IMR-90 (cell line): Measurements from ENCODE around the gene DNMT3B. TPM values are rescaled to one million over a fixed set of nuclear protein-coding genes. Genes with fewer than 3 reads are reported as not detected.

Source experiments
- ATAC-seq: fragments of 200-7000 bp; cut with Tn5 transposase; 2 replicates; pipeline ENCODE4 v1.9.1; 2020; ENCODE audit warnings: low read depth, mild to moderate bottlenecking, moderate library complexity
- BruUV-seq: library from RNA; stranded (reverse); fragments of 400-500 nt; replicated peaks from 2 replicates; lab custom pipeline; 2021; lab: Mats Ljungman, UMichigan
- CTCF ChIA-PET: fragments of 300-600 bp; formaldehyde crosslinking; extraction: SDS; loops from one replicate; lab custom pipeline; 2021; ENCODE audit warnings: antibody characterized with exemption; lab: Yijun Ruan, JAX
- POLR2A ChIA-PET: fragments of 300-600 bp; sonication (Branson Sonifier 250); formaldehyde crosslinking; loops from one replicate; lab custom pipeline; 2022; ENCODE audit warnings: antibody characterized with exemption; ENCODE audit not compliant: unreplicated experiment; lab: Charles Lee
- DNase-seq: peaks from one replicate; pipeline ENCODE4 v3.0.0; 2013
- H2AFZ ChIP-seq: replicated peaks from 2 replicates; pipeline ENCODE3; 2013; ENCODE audit warnings: low read length, mild to moderate bottlenecking; ENCODE audit not compliant: poor library complexity
- H2AK5ac ChIP-seq: 2 replicates; pipeline ENCODE4 v1.6.1; 2013; ENCODE audit warnings: low read depth, low read length, inconsistent platforms
- H2AK9ac ChIP-seq: replicated peaks from 2 replicates; pipeline ENCODE3; 2013; ENCODE audit warnings: mild to moderate bottlenecking, low read depth, low read length, moderate library complexity; ENCODE audit not compliant: poor library complexity
- H2BK120ac ChIP-seq: 2 replicates; pipeline ENCODE4 v1.6.1; 2013; ENCODE audit warnings: low read depth, low read length, inconsistent platforms
- H2BK15ac ChIP-seq: 3 replicates; pipeline ENCODE4 v1.6.1; 2013; ENCODE audit warnings: low read depth, low read length, inconsistent platforms
- H2BK20ac ChIP-seq: 2 replicates; pipeline ENCODE4 v1.6.1; 2013; ENCODE audit warnings: low read depth, mild to moderate bottlenecking, inconsistent platforms, low read length, moderate library complexity
- H2BK5ac ChIP-seq: 2 replicates; pipeline ENCODE4 v1.6.1; 2013; ENCODE audit warnings: mild to moderate bottlenecking, low read depth, low read length, inconsistent platforms; ENCODE audit not compliant: poor library complexity, severe bottlenecking
- H3K14ac ChIP-seq: replicated peaks from 2 replicates; pipeline ENCODE4 v1.6.1; 2013; ENCODE audit warnings: low read depth, low read length, inconsistent platforms
- H3K18ac ChIP-seq: 2 replicates; pipeline ENCODE4 v1.6.1; 2013; ENCODE audit warnings: low read depth, low read length, control low read depth
- H3K23ac ChIP-seq: 2 replicates; pipeline ENCODE4 v1.6.1; 2013; ENCODE audit warnings: low read depth, low read length, inconsistent platforms
- H3K27ac ChIP-seq: 2 replicates; pipeline ENCODE4 v1.5.1; 2013; ENCODE audit warnings: mild to moderate bottlenecking, control low read depth, low read length; ENCODE audit not compliant: insufficient read depth
- H3K27me3 ChIP-seq: 2 replicates; pipeline ENCODE4 v1.6.1; 2013; ENCODE audit warnings: low read length; ENCODE audit not compliant: control insufficient read depth, insufficient read depth
- H3K36me3 ChIP-seq: 2 replicates; pipeline ENCODE4 v1.6.1; 2013; ENCODE audit warnings: low read length, mixed read lengths; ENCODE audit not compliant: control insufficient read depth, insufficient read depth
- H3K4ac ChIP-seq: 2 replicates; pipeline ENCODE4 v1.6.1; 2013; ENCODE audit warnings: low read depth, low read length, inconsistent platforms
- H3K4me1 ChIP-seq: 2 replicates; pipeline ENCODE4 v1.6.1; 2013; ENCODE audit warnings: low read length, mixed read lengths; ENCODE audit not compliant: control insufficient read depth, insufficient read depth
- H3K4me2 ChIP-seq: 2 replicates; pipeline ENCODE4 v1.6.1; 2013; ENCODE audit warnings: low read depth, mild to moderate bottlenecking, control low read depth, low read length, moderate library complexity
- H3K4me3 ChIP-seq: 2 replicates; pipeline ENCODE4 v1.5.1; 2013; ENCODE audit warnings: low read depth, mild to moderate bottlenecking, control low read depth, low read length, moderate library complexity; ENCODE audit not compliant: insufficient read depth
- H3K56ac ChIP-seq: 2 replicates; pipeline ENCODE4 v1.6.1; 2013; ENCODE audit warnings: low read length, inconsistent platforms; ENCODE audit not compliant: insufficient read depth; ENCODE audit errors: extremely low read depth
- H3K79me1 ChIP-seq, 2 experiments: 2 replicates each; pipeline ENCODE4 v1.6.1; 2013; ENCODE audit warnings: low read length in 2 of 2, inconsistent platforms in 1 of 2, low read depth in 1 of 2
- H3K9ac ChIP-seq: 2 replicates; pipeline ENCODE4 v1.6.1; 2013; ENCODE audit warnings: low read depth, low read length, control low read depth
- H3K9me1 ChIP-seq: 2 replicates; pipeline ENCODE4 v1.6.1; 2013; ENCODE audit warnings: low read length, inconsistent platforms; ENCODE audit not compliant: insufficient read depth
- H3K9me3 ChIP-seq: 2 replicates; pipeline ENCODE4 v1.6.1; 2013; ENCODE audit warnings: low read length; ENCODE audit not compliant: control insufficient read depth, insufficient read depth
- H4K20me1 ChIP-seq: 2 replicates; pipeline ENCODE4 v1.6.1; 2013; ENCODE audit warnings: low read length, inconsistent platforms; ENCODE audit not compliant: insufficient read depth
- H4K5ac ChIP-seq: 2 replicates; pipeline ENCODE4 v1.6.1; 2013; ENCODE audit warnings: mild to moderate bottlenecking, low read depth, low read length, control low read depth
- H4K8ac ChIP-seq, 2 experiments: 2 replicates each; pipeline ENCODE4 v1.6.1; 2013; ENCODE audit warnings: low read depth in 2 of 2, low read length in 2 of 2, control low read depth in 1 of 2, inconsistent platforms in 1 of 2
- H4K91ac ChIP-seq: 2 replicates; pipeline ENCODE4 v1.6.1; 2013; ENCODE audit warnings: low read depth, low read length, inconsistent platforms; ENCODE audit not compliant: insufficient read depth
- CTCF ChIP-seq: conservative IDR thresholded peaks from 2 replicates; pipeline ENCODE4 v1.5.1; 2012; ENCODE audit warnings: mild to moderate bottlenecking, low read depth, low read length, improper control_type of control experiment
- RAD21 ChIP-seq: IDR thresholded peaks from 2 replicates; pipeline ENCODE4 v1.6.1; 2012; ENCODE audit warnings: low read length, improper control_type of control experiment
- RCOR1 ChIP-seq: IDR thresholded peaks from 2 replicates; pipeline ENCODE4 v1.6.1; 2012; ENCODE audit warnings: mild to moderate bottlenecking, low read length, improper control_type of control experiment; ENCODE audit not compliant: insufficient replicate concordance
- SMC3 ChIP-seq: fragments of 150-350 bp; IDR thresholded peaks from 2 replicates; pipeline ENCODE4 v1.6.1; 2016; ENCODE audit warnings: low read depth, mild to moderate bottlenecking, antibody characterized with exemption, low read length, moderate library complexity
- WGBS, 2 experiments: methylation state at CpG; one replicate each; pipeline versions ENCODE4 v1.1.5 to v1.1.7; 2013; ENCODE audit warnings: missing lambda C conversion rate in 2 of 2; ENCODE audit not compliant: insufficient read length in 1 of 2; ENCODE audit errors: extremely low coverage in 2 of 2; 5-methylcytosine and 5-hydroxymethylcytosine counted together
- dilution Hi-C: fragments of 300-500 bp; cut with HindIII; formaldehyde crosslinking; loops from one replicate; pipeline ENCODE4 v1.14.3; 2018; ENCODE audit warnings: low sequenced_read_pairs; ENCODE audit not compliant: unreplicated experiment
- in situ Hi-C: fragments of 300-500 bp; cut with MboI; formaldehyde crosslinking; loops from 3 replicates; pipeline ENCODE4 v1.14.3; 2019; ENCODE audit warnings: low sequenced_read_pairs, inconsistent platforms, mixed read lengths
- intact Hi-C: fragments of 100-400 bp; cut with micrococcal nuclease; formaldehyde crosslinking; loops from 2 replicates; pipeline ENCODE4 v1.10.0; 2022
- polyA plus RNA-seq, 3 experiments: library from polyadenylated mRNA; depleted of rRNA; stranded (reverse); fragments of >200 nt; gene quantifications; 2 replicates each; pipeline ENCODE4 v1.2.3, GENCODE V29; 2012; ENCODE audit warnings: low replicate concordance in 1 of 3
- total RNA-seq: library from RNA; depleted of rRNA; stranded (reverse); fragments of >200 nt; gene quantifications from 2 replicates; pipeline ENCODE4 v1.2.3, GENCODE V29; 2012

DNMT3B gene
- total and polyA plus RNA-seq, 2 of the 4 experiments (the other 2 are of a cell fraction): 1.3 to 1.9 TPM

- Histone ChIP-seq H2BK5ac (no peak overlapping the region), H3K4ac (no peak overlapping the region), H3K9me1 (no peaks in the 10 kb centered on the region), H2AK5ac (no peak overlapping the region), H3K36me3 (peaks cover 3% of the 10 kb centered on the region; the same call in 1 of the 2 replicates), H3K79me1 (0 out of 4 replicates have a peak, but pooled peaks cover 0 to 3% of the 10 kb centered on the region in 2 experiments), H3K56ac (no peak overlapping the region), H3K23ac (no peak overlapping the region), H4K8ac (no peak overlapping the region), H4K91ac (no peak overlapping the region), H2BK15ac (no peak overlapping the region), H3K14ac (no peak overlapping the region), H3K18ac (no peak overlapping the region), H3K9me3 (no peaks in the 10 kb centered on the region), H3K4me1 (peaks cover 2% of the 10 kb centered on the region; the same call in 1 of the 2 replicates), H4K20me1 (no peaks in the 10 kb centered on the region; the same call in 1 of the 2 replicates), H3K27ac (no peak overlapping the region), H3K27me3 (no peaks in the 10 kb centered on the region), H4K5ac (no peak overlapping the region), H2AFZ (no peak overlapping the region), H3K9ac (no peak overlapping the region), H3K4me2 (no peak overlapping the region), H2BK120ac (no peak overlapping the region), H2AK9ac (peak overlapping the region; percentile 73), H2BK20ac (no peak overlapping the region), H3K4me3 (no peak overlapping the region)
- DNase-seq (peak; percentile 69), ATAC-seq (peak; percentile 99)
- POLR2A ChIA-PET: no interaction called here
- intact Hi-C loops: loop anchor here (1.0 to 2.0 kb wide), 3 partner anchors 104 to 509 kb away; no protein-coding TSS in a partner anchor
- WGBS, 2 experiments: 9% methylated on average over 1 of the region's 6 CpGs; no CpG with 5 or more reads in 1 of the 2 experiments
- dilution Hi-C loops: no loop called here
- CTCF ChIA-PET: interaction anchor here (0.6 to 2.4 kb wide), 9 partner anchors 9 to 337 kb away, joined by 3 to 7 read pairs (median 4); no protein-coding TSS in a partner anchor
- TF ChIP-seq RAD21 (peak; percentile 94), CTCF (peak; percentile 97), RCOR1 (no peak), SMC3 (peak; percentile 94)
- no TSS peak for BruUV-seq
- in situ Hi-C loops: loop anchor here (10.0 kb wide), 1 partner anchor 155 kb away; no protein-coding TSS in a partner anchor
Measured at GRCh38 chr20:32789896-32790750, 27.9 kb downstream of the DNMT3B start.
